ENCODE results near the gene SLC5A2. TPM values are rescaled to one million over a fixed set of nuclear protein-coding genes. Genes with fewer than 3 reads are reported as not detected.

Gene SLC5A2
- total and polyA plus RNA-seq, 2 experiments from 2014 or later = 0.36 to 4.9 TPM

GRCh38 chr16:31466381-31466841, 16.5 kb upstream of the SLC5A2 start:
- Histone ChIP-seq H3K4me3 (no peak overlapping the region), H3K4me1 (ENCODE audit: low read depth) (peaks cover 5% of the 10 kb centered on the region), H3K36me3 (peaks cover 9% of the 10 kb centered on the region), H3K27ac (no peak overlapping the region), H3K9me3 (ENCODE audit: low read depth) (no peaks in the 10 kb centered on the region), H3K27me3 (no peaks in the 10 kb centered on the region)
- no peak for DNase-seq (ENCODE audit: low read depth in 1 of 2, low spot score in 1 of 2)
- no peak for TF ChIP-seq CTCF (IDR thresholded peaks at IDR 0.05; ENCODE audit: low read depth, low read length)

GRCh38 chr16:31467151-31467773, 15.7 kb upstream of the SLC5A2 start:
- Histone ChIP-seq H3K4me1 (ENCODE audit: low read depth) (peaks cover 7% of the 10 kb centered on the region), H3K36me3 (peaks cover 9% of the 10 kb centered on the region), H3K9me3 (ENCODE audit: low read depth) (no peaks in the 10 kb centered on the region), H3K27me3 (no peaks in the 10 kb centered on the region), H3K27ac (no peak overlapping the region), H3K4me3 (no peak overlapping the region)
- no peak for TF ChIP-seq CTCF (IDR thresholded peaks at IDR 0.05; ENCODE audit: low read depth, low read length)
- peak in 1 of 2 donors; percentile 65 for DNase-seq (ENCODE audit: low read depth in 1 of 2, low spot score in 1 of 2)

GRCh38 chr16:31467858-31468257, 15.1 kb upstream of the SLC5A2 start:
- Histone ChIP-seq H3K4me3 (no peak overlapping the region), H3K9me3 (ENCODE audit: low read depth) (no peaks in the 10 kb centered on the region), H3K27ac (no peak overlapping the region), H3K36me3 (peaks cover 9% of the 10 kb centered on the region), H3K27me3 (no peaks in the 10 kb centered on the region), H3K4me1 (ENCODE audit: low read depth) (peaks cover 7% of the 10 kb centered on the region)
- TF ChIP-seq CTCF (IDR thresholded peaks at IDR 0.05; ENCODE audit: low read depth, low read length) = no peak
- no peak for DNase-seq (ENCODE audit: low read depth in 1 of 2, low spot score in 1 of 2)

- peaks cover 7% of the 10 kb centered on the region for H3K4me1 ChIP-seq (ENCODE audit: low read depth)
- peaks cover 19% of the 10 kb centered on the region for H3K27me3 ChIP-seq
- no peak for TF ChIP-seq CTCF (IDR thresholded peaks at IDR 0.05; ENCODE audit: low read depth, low read length)
- H3K9me3 ChIP-seq (ENCODE audit: low read depth) = no peaks in the 10 kb centered on the region
- no peak overlapping the region for H3K27ac ChIP-seq
- no peak for DNase-seq (ENCODE audit: low read depth in 1 of 2, low spot score in 1 of 2)
- peaks cover 14% of the 10 kb centered on the region for H3K36me3 ChIP-seq
- H3K4me3 ChIP-seq = no peak overlapping the region
These were observed 12.3 kb upstream of the SLC5A2 start for GRCh38 chr16:31470615-31471014.

- H3K9me3 ChIP-seq (ENCODE audit: low read depth) = no peaks in the 10 kb centered on the region
- TF ChIP-seq CTCF (IDR thresholded peaks at IDR 0.05; ENCODE audit: low read depth, low read length) = no peak
- H3K4me1 ChIP-seq (ENCODE audit: low read depth) = peaks cover 7% of the 10 kb centered on the region
- H3K4me3 ChIP-seq = peak overlapping the region; percentile 65
- peak in 1 of 2 donors; percentile 12 for DNase-seq (ENCODE audit: low read depth in 1 of 2, low spot score in 1 of 2)
- H3K27ac ChIP-seq = peak overlapping the region; percentile 62
- H3K27me3 ChIP-seq = peaks cover 24% of the 10 kb centered on the region
- H3K36me3 ChIP-seq = peaks cover 13% of the 10 kb centered on the region
These were observed 11.6 kb upstream of the SLC5A2 start for GRCh38 chr16:31471241-31471874.

All from cardiac muscle cell (in vitro differentiated cells and primary cell).